Measurements from ENCODE around the gene KCNJ10. TPM values are rescaled to one million over a fixed set of nuclear protein-coding genes. Genes with fewer than 3 reads are reported as not detected.

KCNJ10 gene
- total RNA-seq, 1 donor from 2014 or later = 0.27 TPM

- peaks cover 4% of the 10 kb centered on the region for H3K4me1 Mint-ChIP-seq (ENCODE audit: low read depth, unreplicated experiment)
- H3K4me1 ChIP-seq (ENCODE audit: insufficient read depth, low read length) = peaks cover 6% of the 10 kb centered on the region
- no peak overlapping the region for H3K4me3 ChIP-seq (ENCODE audit: insufficient read depth, low read depth, low read length)
- peaks cover 1% of the 10 kb centered on the region for H3K9me3 Mint-ChIP-seq (ENCODE audit: unreplicated experiment)
- no peak overlapping the region for H3K4me3 Mint-ChIP-seq (ENCODE audit: unreplicated experiment)
- no peak overlapping the region for H3K27ac Mint-ChIP-seq (ENCODE audit: unreplicated experiment)
- no peaks in the 10 kb centered on the region for H3K79me2 ChIP-seq (ENCODE audit: insufficient read depth, low read length)
- H3K36me3 Mint-ChIP-seq (ENCODE audit: low read depth, unreplicated experiment) = no peaks in the 10 kb centered on the region
- no peak overlapping the region for H2AFZ ChIP-seq (ENCODE audit: low read depth, low read length)
- peaks cover 58% of the 10 kb centered on the region for H3K27me3 Mint-ChIP-seq (ENCODE audit: low read depth, unreplicated experiment)
- no peak for FAIRE-seq
- no peak overlapping the region for H3K27ac ChIP-seq (ENCODE audit: low read depth, low read length)
- peaks cover 58% of the 10 kb centered on the region for H3K27me3 ChIP-seq (ENCODE audit: insufficient read depth, low read length)
- no peak overlapping the region for H3K9ac ChIP-seq (ENCODE audit: low read length)
- H4K20me1 ChIP-seq (ENCODE audit: insufficient read depth, low read length) = no peaks in the 10 kb centered on the region
- H3K36me3 ChIP-seq (ENCODE audit: insufficient read depth, low read length) = no peaks in the 10 kb centered on the region
- H3K4me2 ChIP-seq (ENCODE audit: low read length) = no peak overlapping the region
- DNase-seq (ENCODE audit: low read depth) = no peak
- TF ChIP-seq CTCF (IDR thresholded peaks at IDR 0.05; ENCODE audit: insufficient read depth, low read depth, low read length) (no peak), EZH2 (IDR thresholded peaks at IDR 0.05; ENCODE audit: insufficient read depth, low read length) (no peak)
- no peaks in the 10 kb centered on the region for H3K9me3 ChIP-seq (ENCODE audit: insufficient read depth, low read depth, low read length)
Observed at GRCh38 chr1:160079448-160079847, 9.5 kb upstream of the KCNJ10 start.

GRCh38 chr1:160078512-160079195, 8.7 kb upstream of the KCNJ10 start:
- Mint-ChIP-seq H3K9me3 (ENCODE audit: unreplicated experiment) (peaks cover 1% of the 10 kb centered on the region), H3K27me3 (ENCODE audit: low read depth, unreplicated experiment) (peaks cover 59% of the 10 kb centered on the region), H3K27ac (ENCODE audit: unreplicated experiment) (no peak overlapping the region), H3K4me3 (ENCODE audit: unreplicated experiment) (no peak overlapping the region), H3K4me1 (ENCODE audit: low read depth, unreplicated experiment) (peaks cover 4% of the 10 kb centered on the region), H3K36me3 (ENCODE audit: low read depth, unreplicated experiment) (no peaks in the 10 kb centered on the region)
- Histone ChIP-seq H2AFZ (ENCODE audit: low read depth, low read length) (no peak overlapping the region), H3K36me3 (ENCODE audit: insufficient read depth, low read length) (no peaks in the 10 kb centered on the region), H3K79me2 (ENCODE audit: insufficient read depth, low read length) (no peaks in the 10 kb centered on the region), H4K20me1 (ENCODE audit: insufficient read depth, low read length) (no peaks in the 10 kb centered on the region), H3K27me3 (ENCODE audit: insufficient read depth, low read length) (peaks cover 54% of the 10 kb centered on the region), H3K27ac (ENCODE audit: low read depth, low read length) (no peak overlapping the region), H3K9me3 (ENCODE audit: insufficient read depth, low read depth, low read length) (no peaks in the 10 kb centered on the region), H3K4me3 (ENCODE audit: insufficient read depth, low read depth, low read length) (no peak overlapping the region), H3K4me1 (ENCODE audit: insufficient read depth, low read length) (peaks cover 6% of the 10 kb centered on the region), H3K4me2 (ENCODE audit: low read length) (no peak overlapping the region), H3K9ac (ENCODE audit: low read length) (no peak overlapping the region)
- TF ChIP-seq EZH2 (IDR thresholded peaks at IDR 0.05; ENCODE audit: insufficient read depth, low read length) = no peak
- peak; percentile 58 for TF ChIP-seq CTCF (IDR thresholded peaks at IDR 0.05; ENCODE audit: insufficient read depth, low read depth, low read length)
- DNase-seq (ENCODE audit: low read depth) (no peak), FAIRE-seq (no peak)

GRCh38 chr1:160077486-160077885, 7.5 kb upstream of the KCNJ10 start:
- Histone ChIP-seq H3K9ac (ENCODE audit: low read length) (no peak overlapping the region), H3K36me3 (ENCODE audit: insufficient read depth, low read length) (no peaks in the 10 kb centered on the region), H3K27me3 (ENCODE audit: insufficient read depth, low read length) (peaks cover 43% of the 10 kb centered on the region), H3K27ac (ENCODE audit: low read depth, low read length) (no peak overlapping the region), H3K4me2 (ENCODE audit: low read length) (no peak overlapping the region), H2AFZ (ENCODE audit: low read depth, low read length) (no peak overlapping the region), H3K9me3 (ENCODE audit: insufficient read depth, low read depth, low read length) (no peaks in the 10 kb centered on the region), H3K4me1 (ENCODE audit: insufficient read depth, low read length) (peaks cover 6% of the 10 kb centered on the region), H3K4me3 (ENCODE audit: insufficient read depth, low read depth, low read length) (no peak overlapping the region), H4K20me1 (ENCODE audit: insufficient read depth, low read length) (no peaks in the 10 kb centered on the region), H3K79me2 (ENCODE audit: insufficient read depth, low read length) (no peaks in the 10 kb centered on the region)
- Mint-ChIP-seq H3K4me3 (ENCODE audit: unreplicated experiment) (no peak overlapping the region), H3K9me3 (ENCODE audit: unreplicated experiment) (no peaks in the 10 kb centered on the region), H3K36me3 (ENCODE audit: low read depth, unreplicated experiment) (no peaks in the 10 kb centered on the region), H3K27me3 (ENCODE audit: low read depth, unreplicated experiment) (peaks cover 56% of the 10 kb centered on the region), H3K27ac (ENCODE audit: unreplicated experiment) (no peak overlapping the region), H3K4me1 (ENCODE audit: low read depth, unreplicated experiment) (peaks cover 4% of the 10 kb centered on the region)
- no peak for TF ChIP-seq EZH2 (IDR thresholded peaks at IDR 0.05; ENCODE audit: insufficient read depth, low read length)
- no peak for TF ChIP-seq CTCF (IDR thresholded peaks at IDR 0.05; ENCODE audit: insufficient read depth, low read depth, low read length)
- DNase-seq (ENCODE audit: low read depth) (no peak), FAIRE-seq (no peak)

Data from astrocyte (in vitro differentiated cells and primary cell).